Measurements from ENCODE around the gene TRPV3. TPM values are rescaled to one million over a fixed set of nuclear protein-coding genes. Genes with fewer than 3 reads are reported as not detected.

Gene TRPV3
- total and polyA plus RNA-seq, 2 of the 13 experiments (the other 11 are each of a cell fraction or from before 2014, with no cell fraction given), result 0.90 to 1.0 TPM

DNA sequence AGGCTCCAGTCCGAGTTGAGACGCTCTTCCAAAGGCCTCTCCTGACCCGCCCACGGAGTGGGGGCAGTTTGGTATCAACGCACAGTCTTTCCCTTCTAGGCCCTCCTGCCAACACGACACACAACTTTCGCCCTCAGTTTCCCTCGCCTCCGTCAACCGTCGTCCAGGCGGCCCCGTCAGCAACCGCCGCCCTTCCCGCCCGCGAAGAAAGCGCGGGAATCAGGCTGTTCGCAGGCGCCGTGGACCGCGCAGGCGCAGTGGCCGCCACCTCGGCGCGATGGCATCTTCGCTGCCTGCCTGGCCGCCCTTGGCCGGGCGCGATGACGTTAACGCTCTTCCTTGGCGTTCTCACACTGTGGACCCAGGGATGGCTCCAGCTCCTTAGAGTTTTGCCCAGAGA, 86.0 kb downstream of the TRPV3 start, which contains the start of gene SPATA22:
TSS of gene SPATA22 (minus strand) at position 221 of the 400 bp plus-strand sequence. CDS start 2,494 bp downstream, outside the sequence.
- no peaks in the 10 kb centered on the region for H3K36me3 ChIP-seq (replicated peaks in 1 of 2; ENCODE audit: control insufficient read depth in 1 of 2, insufficient read depth in 2 of 2, low read length in 2 of 2)
- intact Hi-C loops (cut with micrococcal nuclease; ENCODE audit: unreplicated experiment), result loop anchor here (5.0 kb wide), 1 partner anchor 61 kb away; no protein-coding TSS in a partner anchor
- no peaks in the 10 kb centered on the region for H3K79me2 ChIP-seq (ENCODE audit: insufficient read depth, low read length)
- no peak within 1 kb of the TSS for H3K4me3 ChIP-seq (replicated peaks in 1 of 3; ENCODE audit: insufficient read depth in 1 of 3, low read depth in 2 of 3, low read length in 3 of 3)
- FAIRE-seq (no peak), DNase-seq (ENCODE audit: low spot score) (no peak), ATAC-seq (no peak)
- H3K27ac ChIP-seq (ENCODE audit: extremely low read length, insufficient read depth, low read length), result no peak within 1 kb of the TSS
- WGBS (ENCODE audit: low lambda C conversion rate), result 96% methylated on average over 38 of the region's 38 CpGs
- H4K20me1 ChIP-seq (ENCODE audit: insufficient read depth, low read length), result no peaks in the 10 kb centered on the region
- peaks cover 44% of the 10 kb centered on the region for H3K4me1 ChIP-seq (ENCODE audit: insufficient read depth, low read length)
- BruUV-seq (replicated peaks), result no TSS peak
- no peak within 1 kb of the TSS for H2AFZ ChIP-seq (ENCODE audit: low read length)
- no peak within 1 kb of the TSS for H3K4me2 ChIP-seq (ENCODE audit: low read depth, low read length)
- H3K9ac ChIP-seq (ENCODE audit: insufficient read depth, low read depth, low read length), result no peak within 1 kb of the TSS
- no peaks in the 10 kb centered on the region for H3K9me3 ChIP-seq (ENCODE audit: low read length)
- in situ Hi-C loops (cut with HindIII; ENCODE audit: extremely low pct_ligation_motif_present, low pct_unique_long_range_greater_than_20kb), result no loop called here
- CTCF ChIA-PET (ENCODE audit: low intra/inter-chr PET ratio, low total read pairs), result no interaction called here
- TF ChIP-seq SALL2 (CRISPR knock-in tag; IDR thresholded peaks at IDR 0.05), result no peak
- no peak for TF ChIP-seq ZNF124 (CRISPR knock-in tag; IDR thresholded peaks at IDR 0.05)
- no peak for TF ChIP-seq MEIS2 (CRISPR knock-in tag; IDR thresholded peaks at IDR 0.05)
- TF ChIP-seq ZFP36L2 (CRISPR knock-in tag; IDR thresholded peaks at IDR 0.05), result no peak
- no peak for TF ChIP-seq KLF13 (CRISPR knock-in tag; IDR thresholded peaks at IDR 0.05)
- TF ChIP-seq ELF3 (CRISPR knock-in tag; IDR thresholded peaks at IDR 0.05), result no peak
- no peak for TF ChIP-seq TEAD2 (CRISPR knock-in tag; IDR thresholded peaks at IDR 0.05)
- no peak for TF ChIP-seq ZNF720 (CRISPR knock-in tag; IDR thresholded peaks at IDR 0.05)
- H3K27me3 ChIP-seq (ENCODE audit: control insufficient read depth in 1 of 2, insufficient read depth in 2 of 2, low read length in 2 of 2), result no peaks in the 10 kb centered on the region
- POLR2A ChIA-PET, result no interaction called here

GRCh38 chr17:3469529-3469928, 88.1 kb downstream of the TRPV3 start:
- in situ Hi-C loops (cut with HindIII; ENCODE audit: extremely low pct_ligation_motif_present, low pct_unique_long_range_greater_than_20kb) (no loop called here), intact Hi-C loops (cut with micrococcal nuclease; ENCODE audit: unreplicated experiment) (no loop called here)
- peaks cover 25% of the 10 kb centered on the region for H3K4me1 ChIP-seq (ENCODE audit: insufficient read depth, low read length)
- DNase-seq (ENCODE audit: low spot score) (no peak), ATAC-seq (no peak), FAIRE-seq (no peak)
- BruUV-seq (replicated peaks), result no TSS peak
- H3K79me2 ChIP-seq (ENCODE audit: insufficient read depth, low read length), result no peaks in the 10 kb centered on the region
- H3K9ac ChIP-seq (ENCODE audit: insufficient read depth, low read depth, low read length), result no peak overlapping the region
- no peak overlapping the region for H3K27ac ChIP-seq (ENCODE audit: extremely low read length, insufficient read depth, low read length)
- no peak overlapping the region for H3K4me2 ChIP-seq (ENCODE audit: low read depth, low read length)
- no peaks in the 10 kb centered on the region for H3K9me3 ChIP-seq (ENCODE audit: low read length)
- 55% methylated on average over 5 of the region's 5 CpGs for WGBS (ENCODE audit: low lambda C conversion rate)
- H2AFZ ChIP-seq (ENCODE audit: low read length), result no peak overlapping the region
- ChIA-PET CTCF (ENCODE audit: low intra/inter-chr PET ratio, low total read pairs) (no interaction called here), POLR2A (no interaction called here)
- no peaks in the 10 kb centered on the region for H3K27me3 ChIP-seq (ENCODE audit: control insufficient read depth in 1 of 2, insufficient read depth in 2 of 2, low read length in 2 of 2)
- no peaks in the 10 kb centered on the region for H3K36me3 ChIP-seq (replicated peaks in 1 of 2; ENCODE audit: control insufficient read depth in 1 of 2, insufficient read depth in 2 of 2, low read length in 2 of 2)
- H4K20me1 ChIP-seq (ENCODE audit: insufficient read depth, low read length), result no peaks in the 10 kb centered on the region
- no peak overlapping the region for H3K4me3 ChIP-seq (replicated peaks in 1 of 3; ENCODE audit: insufficient read depth in 1 of 3, low read depth in 2 of 3, low read length in 3 of 3)
- TF ChIP-seq, protein P1, sequence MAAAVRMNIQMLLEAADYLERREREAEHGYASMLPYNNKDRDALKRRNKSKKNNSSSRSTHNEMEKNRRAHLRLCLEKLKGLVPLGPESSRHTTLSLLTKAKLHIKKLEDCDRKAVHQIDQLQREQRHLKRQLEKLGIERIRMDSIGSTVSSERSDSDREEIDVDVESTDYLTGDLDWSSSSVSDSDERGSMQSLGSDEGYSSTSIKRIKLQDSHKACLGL (CRISPR knock-in tag; IDR thresholded peaks at IDR 0.05), result no peak
- TF ChIP-seq MAF1 (CRISPR knock-in tag; IDR thresholded peaks at IDR 0.05; ENCODE audit: borderline replicate concordance) (no peak), FOXA1 (IDR thresholded peaks at IDR 0.05) (no peak), FOXA1 (CRISPR knock-in tag; IDR thresholded peaks at IDR 0.05) (no peak), HOXD1 (CRISPR knock-in tag; IDR thresholded peaks at IDR 0.05) (no peak), CHD4 (IDR thresholded peaks at IDR 0.05; ENCODE audit: borderline replicate concordance, low read length) (no peak), ZNF883 (CRISPR knock-in tag; IDR thresholded peaks at IDR 0.05; ENCODE audit: not compliant biosample characterization) (no peak)
